A673 (cell line): ENCODE data around the gene IFNL1. TPM values are rescaled to one million over a fixed set of nuclear protein-coding genes. Genes with fewer than 3 reads are reported as not detected.

Source experiments
- BruUV-seq: library from RNA; stranded (reverse); fragments of 400-500 nt; replicated peaks from 2 replicates; lab custom pipeline; 2021; lab: Mats Ljungman, UMichigan
- CTCF ChIA-PET: fragments of 300-600 bp; sonication (Branson Sonifier 250); formaldehyde crosslinking; loops from one replicate; lab custom pipeline; 2022; ENCODE audit warnings: antibody characterized with exemption; lab: Charles Lee
- POLR2A ChIA-PET: fragments of 300-600 bp; sonication (Branson Sonifier 250); formaldehyde crosslinking; loops from one replicate; lab custom pipeline; 2022; ENCODE audit warnings: antibody characterized with exemption; ENCODE audit not compliant: low non-redundant PET; lab: Charles Lee
- DNase-seq: peaks from one replicate; pipeline ENCODE4 v3.0.0-alpha.2; 2015; ENCODE audit warnings: low spot score
- H3K27ac ChIP-seq: fragments of 200-600 bp; sonication (generic); 2 replicates; pipeline ENCODE4 v1.5.1; 2016; ENCODE audit warnings: mixed run types, low read depth, mild to moderate bottlenecking, mixed read lengths, antibody characterized with exemption, low read length; ENCODE audit not compliant: poor library complexity, severe bottlenecking
- H3K27me3 ChIP-seq: fragments of 200-600 bp; sonication (generic); replicated peaks from 2 replicates; pipeline ENCODE4 v1.6.1; 2017; ENCODE audit warnings: mixed run types, low read depth, mild to moderate bottlenecking, mixed read lengths, antibody characterized with exemption, low read length; ENCODE audit not compliant: insufficient read depth, poor library complexity
- H3K36me3 ChIP-seq: fragments of 200-600 bp; sonication (generic); 2 replicates; pipeline ENCODE4 v1.6.1; 2016; ENCODE audit warnings: mixed run types, mild to moderate bottlenecking, mixed read lengths, antibody characterized with exemption, low read length; ENCODE audit not compliant: insufficient read depth, poor library complexity, severe bottlenecking
- H3K4me1 ChIP-seq: fragments of 200-600 bp; sonication (generic); 2 replicates; pipeline ENCODE4 v1.6.1; 2017; ENCODE audit warnings: mixed run types, mild to moderate bottlenecking, mixed read lengths, antibody characterized with exemption, low read length; ENCODE audit not compliant: insufficient read depth, poor library complexity, severe bottlenecking
- H3K4me3 ChIP-seq: fragments of 200-600 bp; sonication (generic); 2 replicates; pipeline ENCODE4 v1.5.1; 2016; ENCODE audit warnings: low read depth, mixed run types, mild to moderate bottlenecking, mixed read lengths, low read length; ENCODE audit not compliant: poor library complexity, severe bottlenecking
- H3K9me3 ChIP-seq: fragments of 200-600 bp; sonication (generic); 2 replicates; pipeline ENCODE4 v1.6.1; 2016; ENCODE audit warnings: mixed run types, low read depth, mild to moderate bottlenecking, mixed read lengths, antibody characterized with exemption, low read length; ENCODE audit not compliant: poor library complexity, severe bottlenecking
- EZH2 ChIP-seq: fragments of 200-600 bp; sonication (generic); IDR thresholded peaks from 2 replicates; pipeline ENCODE4 v1.6.1; 2017; ENCODE audit warnings: borderline replicate concordance, low read depth, mild to moderate bottlenecking, mixed read lengths, antibody characterized with exemption, low read length; ENCODE audit not compliant: poor library complexity, severe bottlenecking
- intact Hi-C: fragments of 100-400 bp; cut with micrococcal nuclease; formaldehyde crosslinking; loops from one replicate; pipeline ENCODE4 v1.10.0; 2022; ENCODE audit not compliant: unreplicated experiment
- total RNA-seq: library from RNA; stranded (reverse); gene quantifications from 2 replicates; pipeline ENCODE4 v1.2.3, GENCODE V29; 2021
- TF ChIP-seq, protein P1 (sequence below): fragments of 300-800, 200-600 bp; sonication (generic); conservative IDR thresholded peaks from 2 replicates; pipeline ENCODE4 v1.5.1; 2017; ENCODE audit warnings: low read depth, mild to moderate bottlenecking, antibody characterized with exemption, low read length, moderate library complexity, mixed read lengths

Gene IFNL1
- total RNA-seq, 1 experiment from 2014 or later, result not detected

GRCh38 chr19:39325778-39326665 is 29.8 kb downstream of the IFNL1 start:
- H3K27ac ChIP-seq, result no peak overlapping the region
- BruUV-seq, result no TSS peak
- no peaks in the 10 kb centered on the region for H3K36me3 ChIP-seq
- intact Hi-C loops, result loop anchor here (5.0 kb wide), 2 partner anchors 274 to 364 kb away; no protein-coding TSS in a partner anchor
- H3K4me3 ChIP-seq, result no peak overlapping the region
- no peaks in the 10 kb centered on the region for H3K4me1 ChIP-seq
- TF ChIP-seq, protein P1, sequence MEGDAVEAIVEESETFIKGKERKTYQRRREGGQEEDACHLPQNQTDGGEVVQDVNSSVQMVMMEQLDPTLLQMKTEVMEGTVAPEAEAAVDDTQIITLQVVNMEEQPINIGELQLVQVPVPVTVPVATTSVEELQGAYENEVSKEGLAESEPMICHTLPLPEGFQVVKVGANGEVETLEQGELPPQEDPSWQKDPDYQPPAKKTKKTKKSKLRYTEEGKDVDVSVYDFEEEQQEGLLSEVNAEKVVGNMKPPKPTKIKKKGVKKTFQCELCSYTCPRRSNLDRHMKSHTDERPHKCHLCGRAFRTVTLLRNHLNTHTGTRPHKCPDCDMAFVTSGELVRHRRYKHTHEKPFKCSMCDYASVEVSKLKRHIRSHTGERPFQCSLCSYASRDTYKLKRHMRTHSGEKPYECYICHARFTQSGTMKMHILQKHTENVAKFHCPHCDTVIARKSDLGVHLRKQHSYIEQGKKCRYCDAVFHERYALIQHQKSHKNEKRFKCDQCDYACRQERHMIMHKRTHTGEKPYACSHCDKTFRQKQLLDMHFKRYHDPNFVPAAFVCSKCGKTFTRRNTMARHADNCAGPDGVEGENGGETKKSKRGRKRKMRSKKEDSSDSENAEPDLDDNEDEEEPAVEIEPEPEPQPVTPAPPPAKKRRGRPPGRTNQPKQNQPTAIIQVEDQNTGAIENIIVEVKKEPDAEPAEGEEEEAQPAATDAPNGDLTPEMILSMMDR, result no peak
- no peak for TF ChIP-seq EZH2
- H3K27me3 ChIP-seq, result no peaks in the 10 kb centered on the region
- peak; percentile 68 for DNase-seq
- CTCF ChIA-PET, result interaction anchor here (0.5 to 1.5 kb wide), 2 partner anchors 124 to 204 kb away, joined by 4 to 5 read pairs; no protein-coding TSS in a partner anchor
- POLR2A ChIA-PET, result no interaction called here
- H3K9me3 ChIP-seq, result no peaks in the 10 kb centered on the region

DNA sequence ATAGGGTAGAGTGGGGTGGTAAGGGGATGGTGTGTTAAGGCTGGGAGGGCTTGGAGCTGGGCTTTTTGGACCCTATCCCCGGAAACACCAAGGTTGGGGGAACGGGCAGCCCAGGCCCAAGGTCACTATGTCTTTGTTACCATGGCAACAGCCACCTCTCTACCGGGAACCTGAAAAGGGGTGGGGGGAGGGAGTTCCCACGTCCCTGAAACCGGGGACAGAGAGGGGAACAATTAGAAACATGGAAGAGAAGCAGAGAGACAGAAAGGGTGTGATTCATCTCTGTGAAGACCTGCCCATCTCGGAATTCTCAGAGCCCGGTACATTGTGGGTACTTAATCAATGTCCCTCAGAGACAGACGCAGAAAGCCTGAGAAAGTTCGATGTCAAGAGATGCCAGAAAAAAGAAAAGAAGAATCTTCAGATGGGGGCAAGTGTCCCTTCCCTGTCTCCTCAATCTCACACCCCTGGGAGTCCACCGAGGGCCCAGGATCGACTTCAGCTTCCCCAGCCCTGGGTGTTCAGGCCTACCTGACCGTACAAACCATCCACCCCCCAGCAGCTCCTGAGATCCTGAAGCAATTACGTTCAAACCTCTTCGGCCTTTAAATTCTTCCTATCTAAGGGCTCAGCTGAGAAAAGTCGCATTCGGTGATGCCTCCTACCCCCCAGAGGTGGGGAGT is 31.3 kb downstream of the IFNL1 start:
- Histone ChIP-seq H3K4me1 (no peaks in the 10 kb centered on the region), H3K9me3 (no peaks in the 10 kb centered on the region), H3K36me3 (no peaks in the 10 kb centered on the region), H3K27me3 (no peaks in the 10 kb centered on the region), H3K4me3 (no peak overlapping the region), H3K27ac (no peak overlapping the region)
- no TSS peak for BruUV-seq
- ChIA-PET CTCF (interaction anchor here (0.5 to 2.0 kb wide), 6 partner anchors 15 to 1122 kb away, joined by 3 to 14 read pairs (median 4); partner anchors contain the start of gene SAMD4B), POLR2A (no interaction called here)
- no peak for TF ChIP-seq EZH2
- TF ChIP-seq, protein P1, result no peak
- intact Hi-C loops, result loop anchor here (1.0 to 5.0 kb wide), 4 partner anchors 115 to 365 kb away; no protein-coding TSS in a partner anchor
- no peak for DNase-seq

DNA sequence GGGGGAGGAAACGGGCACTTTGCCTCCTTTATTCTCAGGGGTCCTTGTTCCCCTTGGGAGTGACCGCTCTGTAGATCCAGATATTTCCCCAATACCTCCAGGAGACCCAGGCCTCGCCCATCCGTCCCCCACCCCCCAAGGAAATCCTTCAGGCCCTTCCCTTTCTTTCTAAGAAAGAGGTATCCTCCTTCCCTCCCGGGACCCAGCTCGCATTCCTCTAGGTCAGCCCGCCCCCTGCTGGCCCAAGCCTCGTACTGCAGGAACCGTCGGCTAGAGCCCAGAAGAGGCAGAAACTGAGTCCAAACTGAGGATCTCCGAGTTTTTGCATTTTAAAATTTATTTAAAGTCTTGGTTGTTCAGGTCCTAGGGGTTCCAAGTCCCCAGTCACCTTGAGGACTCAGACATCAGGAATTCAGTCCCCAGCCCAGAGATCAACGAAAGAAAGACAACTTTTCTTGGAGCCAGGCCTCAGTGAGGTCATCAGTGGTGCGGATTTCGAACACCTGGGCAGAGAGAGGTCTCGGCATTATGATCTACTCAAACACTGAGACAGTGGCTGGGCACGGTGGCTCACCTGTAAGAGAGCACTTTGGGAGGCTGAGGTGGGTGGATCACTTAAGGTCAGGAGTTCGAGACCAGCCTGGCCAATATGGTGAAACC is 32.0 kb downstream of the IFNL1 start:
- DNase-seq, result peak; percentile 85
- BruUV-seq, result no TSS peak
- intact Hi-C loops, result loop anchor here (1.0 to 5.0 kb wide), 4 partner anchors 116 to 366 kb away; no protein-coding TSS in a partner anchor
- Histone ChIP-seq H3K4me1 (no peaks in the 10 kb centered on the region), H3K27ac (no peak overlapping the region), H3K4me3 (no peak overlapping the region), H3K27me3 (no peaks in the 10 kb centered on the region), H3K9me3 (no peaks in the 10 kb centered on the region), H3K36me3 (no peaks in the 10 kb centered on the region)
- POLR2A ChIA-PET, result no interaction called here
- CTCF ChIA-PET, result interaction anchor here (0.5 to 2.0 kb wide), 6 partner anchors 14 to 1123 kb away, joined by 3 to 14 read pairs (median 4); partner anchors contain the start of gene SAMD4B
- TF ChIP-seq EZH2, result no peak
- TF ChIP-seq, protein P1, result peak; percentile 99
